HEK293 (cell line): Measurements from ENCODE around the gene PDGFC.
A peak's percentile ranks its signal among the peaks of the same experiment; 100 is the strongest.

Source experiments
- CTCF ChIA-PET: fragments of 350-600 bp; formaldehyde crosslinking; extraction: SDS; loops from one replicate; lab custom pipeline; 2021; ENCODE audit warnings: antibody characterized with exemption; lab: Yijun Ruan, JAX
- POLR2A ChIA-PET: fragments of 300-600 bp; formaldehyde crosslinking; extraction: SDS; loops from one replicate; lab custom pipeline; 2020; ENCODE audit warnings: antibody characterized with exemption, inconsistent platforms; lab: Yijun Ruan, JAX
- H3K27ac ChIP-seq: fragments of 200-500 bp; sonication (Bioruptor generic); 2 replicates; pipeline ENCODE4 v1.5.1; 2014; ENCODE audit warnings: low read depth, low read length, control low read depth, inconsistent platforms; ENCODE audit errors: extremely low read depth
- H3K36me3 ChIP-seq, 2 experiments: fragments of 200-500 bp in 1 of 2; sonication (Bioruptor generic) in 1 of 2; 1 replicate in 1 of 2; 2 replicates in 1 of 2; pipeline ENCODE4 v1.5.1; 2014 to 2017; ENCODE audit warnings: inconsistent platforms in 2 of 2, low read length in 2 of 2; ENCODE audit not compliant: control insufficient read depth in 2 of 2, insufficient read depth in 1 of 2
- H3K4me1 ChIP-seq: fragments of 200-500 bp; sonication (Bioruptor generic); 2 replicates; pipeline ENCODE4 v1.5.1; 2014; ENCODE audit warnings: mild to moderate bottlenecking, low read length, inconsistent platforms; ENCODE audit not compliant: control insufficient read depth, insufficient read depth
- H3K4me3 ChIP-seq: 2 replicates; pipeline ENCODE4 v1.5.1; 2011; ENCODE audit warnings: low read depth, mild to moderate bottlenecking, control low read depth, low read length, moderate library complexity
- H3K9me3 ChIP-seq: fragments of 200-500 bp; sonication (Bioruptor generic); 2 replicates; pipeline ENCODE4 v1.5.1; 2014; ENCODE audit warnings: low read depth, low read length, inconsistent platforms; ENCODE audit not compliant: control insufficient read depth, insufficient read depth
- BCL11B ChIP-seq: fragments of 450-650 bp; formaldehyde crosslinking; IDR thresholded peaks from 2 replicates; pipeline ENCODE4 v1.5.1; 2016; ENCODE audit warnings: low read depth, missing biosample characterization, missing genetic modification characterization
- GLIS1 ChIP-seq: fragments of 450-650 bp; formaldehyde crosslinking; IDR thresholded peaks from 2 replicates; pipeline ENCODE4 v1.5.1; 2016; ENCODE audit warnings: missing biosample characterization, missing genetic modification characterization
- GLIS2 ChIP-seq: fragments of 450-650 bp; formaldehyde crosslinking; IDR thresholded peaks from 2 replicates; pipeline ENCODE4 v1.5.1; 2016; ENCODE audit warnings: missing biosample characterization, missing genetic modification characterization
- WT1 ChIP-seq: fragments of 450-650 bp; formaldehyde crosslinking; IDR thresholded peaks from 2 replicates; pipeline ENCODE4 v1.5.1; 2016; ENCODE audit warnings: missing biosample characterization, missing genetic modification characterization
- ZBTB7A ChIP-seq: fragments of 450-650 bp; formaldehyde crosslinking; IDR thresholded peaks from 2 replicates; pipeline ENCODE4 v1.5.1; 2016; ENCODE audit warnings: low read depth, missing biosample characterization, missing genetic modification characterization
- ZFP3 ChIP-seq: fragments of 450-650 bp; formaldehyde crosslinking; IDR thresholded peaks from 2 replicates; pipeline ENCODE4 v1.5.1; 2016; ENCODE audit warnings: low read depth, missing biosample characterization, missing genetic modification characterization
- ZIC2 ChIP-seq: fragments of 450-650 bp; formaldehyde crosslinking; IDR thresholded peaks from 2 replicates; pipeline ENCODE4 v1.5.1; 2016; ENCODE audit warnings: missing biosample characterization, missing genetic modification characterization
- ZNF10 ChIP-seq: fragments of 450-650 bp; formaldehyde crosslinking; IDR thresholded peaks from 2 replicates; pipeline ENCODE4 v1.5.1; 2017; ENCODE audit warnings: missing biosample characterization, missing genetic modification characterization
- ZNF146 ChIP-seq: fragments of 450-650 bp; formaldehyde crosslinking; IDR thresholded peaks from 2 replicates; pipeline ENCODE4 v1.5.1; 2016; ENCODE audit warnings: missing biosample characterization, missing genetic modification characterization
- ZNF157 ChIP-seq: fragments of 450-650 bp; formaldehyde crosslinking; IDR thresholded peaks from 2 replicates; pipeline ENCODE4 v1.5.1; 2016; ENCODE audit warnings: missing biosample characterization, missing genetic modification characterization
- ZNF169 ChIP-seq: fragments of 450-650 bp; formaldehyde crosslinking; IDR thresholded peaks from 2 replicates; pipeline ENCODE4 v1.5.1; 2016; ENCODE audit warnings: missing biosample characterization, missing genetic modification characterization
- ZNF274 ChIP-seq, 2 experiments: fragments of 200-500 bp in 1 of 2; fragments of 450-650 bp in 1 of 2; sonication (Bioruptor generic) in 1 of 2; formaldehyde crosslinking in 1 of 2; IDR thresholded peaks; 2 replicates each; pipeline versions ENCODE4 v1.5.1 to v1.6.1; 2014 to 2016; ENCODE audit warnings: borderline replicate concordance in 1 of 2, inconsistent platforms in 1 of 2, low read length in 1 of 2, missing biosample characterization in 1 of 2, missing genetic modification characterization in 1 of 2
- ZNF423 ChIP-seq: fragments of 450-650 bp; formaldehyde crosslinking; IDR thresholded peaks from 2 replicates; pipeline ENCODE4 v1.5.1; 2016; ENCODE audit warnings: missing biosample characterization, missing genetic modification characterization
- ZNF654 ChIP-seq: fragments of 450-650 bp; formaldehyde crosslinking; IDR thresholded peaks from 2 replicates; pipeline ENCODE4 v1.5.1; 2016; ENCODE audit warnings: low read depth, missing biosample characterization, missing genetic modification characterization
- ZNF677 ChIP-seq: fragments of 450-650 bp; IDR thresholded peaks from 2 replicates; pipeline ENCODE4 v1.5.0; 2018; ENCODE audit warnings: missing biosample characterization, mild to moderate bottlenecking, missing genetic modification characterization, moderate library complexity
- ZNF776 ChIP-seq: fragments of 450-650 bp; formaldehyde crosslinking; IDR thresholded peaks from 2 replicates; pipeline ENCODE4 v1.5.0; 2017; ENCODE audit warnings: missing biosample characterization, missing genetic modification characterization, borderline replicate concordance
- ZNF837 ChIP-seq: fragments of 450-650 bp; formaldehyde crosslinking; IDR thresholded peaks from 2 replicates; pipeline ENCODE4 v1.5.1; 2016; ENCODE audit warnings: missing biosample characterization, missing genetic modification characterization
- ZSCAN16 ChIP-seq: fragments of 450-650 bp; formaldehyde crosslinking; IDR thresholded peaks from 2 replicates; pipeline ENCODE4 v1.5.1; 2016; ENCODE audit warnings: missing biosample characterization, missing genetic modification characterization
- TF ChIP-seq, protein P1 (sequence below): fragments of 450-650 bp; formaldehyde crosslinking; IDR thresholded peaks from 2 replicates; pipeline ENCODE4 v1.5.1; 2017; ENCODE audit warnings: missing biosample characterization, missing genetic modification characterization
- TF ChIP-seq, protein P2 (sequence below): fragments of 450-650 bp; formaldehyde crosslinking; IDR thresholded peaks from 2 replicates; pipeline ENCODE4 v1.5.1; 2016; ENCODE audit warnings: missing biosample characterization, missing genetic modification characterization, low read depth
- TF ChIP-seq, protein P3 (sequence below): fragments of 450-650 bp; formaldehyde crosslinking; IDR thresholded peaks from 2 replicates; pipeline ENCODE4 v1.5.1; 2016; ENCODE audit warnings: missing biosample characterization, missing genetic modification characterization
- TF ChIP-seq, protein P4 (sequence below): fragments of 450-650 bp; formaldehyde crosslinking; optimal IDR thresholded peaks from 2 replicates; pipeline ENCODE3; 2016; ENCODE audit warnings: missing biosample characterization, mild to moderate bottlenecking, missing genetic modification characterization

Gene PDGFC

DNA sequence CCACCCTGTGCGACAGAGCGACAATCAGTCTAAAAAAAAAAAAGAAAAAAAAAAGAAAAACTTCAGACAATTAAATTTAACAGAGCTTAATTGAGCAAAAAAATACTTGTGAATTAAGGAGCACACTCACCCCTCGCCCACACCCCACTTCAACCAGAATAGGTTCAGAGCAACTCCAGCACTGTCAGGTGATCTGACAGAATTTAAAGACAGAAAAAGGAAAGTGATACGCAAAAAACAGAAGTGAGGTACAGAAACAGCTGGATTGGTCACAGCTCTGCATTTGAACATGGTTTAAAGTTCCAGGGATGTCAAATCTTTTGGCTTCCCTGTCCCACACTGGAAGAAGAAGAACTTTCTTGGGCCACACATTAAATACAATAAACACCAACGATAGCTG lies 174.4 kb downstream of the PDGFC start:
- POLR2A ChIA-PET: no interaction called here
- 0 out of 2 replicates have a peak, but pooled peaks cover 2% of the 10 kb centered on the region for H3K4me1 ChIP-seq
- no peak overlapping the region for H3K27ac ChIP-seq
- no peak overlapping the region for H3K4me3 ChIP-seq
- no peaks in the 10 kb centered on the region for H3K36me3 ChIP-seq
- CTCF ChIA-PET: no interaction called here
- no peaks in the 10 kb centered on the region for H3K9me3 ChIP-seq
- TF ChIP-seq GLIS1 (no peak), ZNF169 (tag by site-specific recombination) (no peak), ZNF157 (tag by site-specific recombination) (no peak), ZNF10 (tag by site-specific recombination) (no peak), ZNF837 (no peak), ZNF776 (tag by site-specific recombination) (no peak), ZIC2 (tag by site-specific recombination) (no peak), ZSCAN16 (no peak)

DNA sequence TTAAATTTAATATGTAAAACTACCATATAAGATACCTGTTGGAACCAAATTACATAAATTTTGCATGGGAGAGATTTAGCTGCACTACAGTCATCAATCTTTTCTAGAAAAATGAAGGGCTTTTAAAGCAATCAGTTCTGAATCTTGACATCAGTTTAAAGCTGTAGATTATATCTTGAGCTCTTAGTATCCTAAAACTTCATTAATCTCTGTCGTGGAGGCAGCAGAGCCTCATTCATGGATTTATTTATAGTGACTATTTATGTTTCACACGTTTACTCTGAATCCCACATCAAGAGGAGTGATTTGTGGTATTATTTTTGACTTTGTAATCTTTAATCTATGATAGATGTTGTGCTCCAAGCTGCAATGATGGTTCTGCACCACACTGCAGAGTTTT lies 175.9 kb downstream of the PDGFC start:
- no peak overlapping the region for H3K4me3 ChIP-seq
- POLR2A ChIA-PET: no interaction called here
- no peaks in the 10 kb centered on the region for H3K9me3 ChIP-seq
- H3K27ac ChIP-seq: no peak overlapping the region
- H3K4me1 ChIP-seq: peaks cover 2% of the 10 kb centered on the region; the same call in 1 of the 2 replicates
- no peak for TF ChIP-seq GLIS2 (tag by site-specific recombination)
- TF ChIP-seq ZNF423: no peak
- TF ChIP-seq ZNF677 (tag by site-specific recombination): no peak
- TF ChIP-seq, all 188 proteins: peak for 0
- CTCF ChIA-PET: no interaction called here
- H3K36me3 ChIP-seq: no peaks in the 10 kb centered on the region

DNA sequence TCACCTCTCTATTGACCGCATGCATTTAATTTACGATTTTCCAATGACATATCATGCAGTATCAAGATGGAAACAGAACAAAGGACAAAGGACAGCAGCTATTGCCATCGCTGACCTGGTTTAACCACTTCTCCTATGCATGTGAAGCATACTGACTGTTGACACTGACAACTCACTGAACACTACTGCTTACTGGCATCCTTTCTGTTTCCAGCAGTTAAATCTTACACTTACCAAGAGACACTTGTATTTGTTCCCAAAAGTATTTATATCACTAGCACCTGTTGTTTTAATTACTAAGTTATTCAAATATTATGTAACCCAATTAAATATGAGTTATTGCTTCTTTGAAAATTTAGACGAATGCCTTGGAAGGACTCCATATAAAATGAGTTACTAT lies 176.7 kb downstream of the PDGFC start:
- no peaks in the 10 kb centered on the region for H3K36me3 ChIP-seq
- ChIA-PET CTCF (interaction anchor here (0.6 to 0.8 kb wide), 3 partner anchors 47 to 175 kb away, joined by 3 to 5 read pairs (median 3); no protein-coding TSS in a partner anchor), POLR2A (no interaction called here)
- TF ChIP-seq, protein P1, sequence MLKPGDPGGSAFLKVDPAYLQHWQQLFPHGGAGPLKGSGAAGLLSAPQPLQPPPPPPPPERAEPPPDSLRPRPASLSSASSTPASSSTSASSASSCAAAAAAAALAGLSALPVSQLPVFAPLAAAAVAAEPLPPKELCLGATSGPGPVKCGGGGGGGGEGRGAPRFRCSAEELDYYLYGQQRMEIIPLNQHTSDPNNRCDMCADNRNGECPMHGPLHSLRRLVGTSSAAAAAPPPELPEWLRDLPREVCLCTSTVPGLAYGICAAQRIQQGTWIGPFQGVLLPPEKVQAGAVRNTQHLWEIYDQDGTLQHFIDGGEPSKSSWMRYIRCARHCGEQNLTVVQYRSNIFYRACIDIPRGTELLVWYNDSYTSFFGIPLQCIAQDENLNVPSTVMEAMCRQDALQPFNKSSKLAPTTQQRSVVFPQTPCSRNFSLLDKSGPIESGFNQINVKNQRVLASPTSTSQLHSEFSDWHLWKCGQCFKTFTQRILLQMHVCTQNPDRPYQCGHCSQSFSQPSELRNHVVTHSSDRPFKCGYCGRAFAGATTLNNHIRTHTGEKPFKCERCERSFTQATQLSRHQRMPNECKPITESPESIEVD (tag by site-specific recombination): peak; percentile 61
- no peak for TF ChIP-seq ZNF274 (IDR thresholded peaks at IDR 0.05; ENCODE audit: low read length)
- no peak for TF ChIP-seq ZNF274 (tag by site-specific recombination; IDR thresholded peaks at IDR 0.05; ENCODE audit: borderline replicate concordance)
- H3K9me3 ChIP-seq: no peaks in the 10 kb centered on the region
- no peak overlapping the region for H3K27ac ChIP-seq
- peaks cover 2% of the 10 kb centered on the region; the same call in 1 of the 2 replicates for H3K4me1 ChIP-seq
- no peak overlapping the region for H3K4me3 ChIP-seq

DNA sequence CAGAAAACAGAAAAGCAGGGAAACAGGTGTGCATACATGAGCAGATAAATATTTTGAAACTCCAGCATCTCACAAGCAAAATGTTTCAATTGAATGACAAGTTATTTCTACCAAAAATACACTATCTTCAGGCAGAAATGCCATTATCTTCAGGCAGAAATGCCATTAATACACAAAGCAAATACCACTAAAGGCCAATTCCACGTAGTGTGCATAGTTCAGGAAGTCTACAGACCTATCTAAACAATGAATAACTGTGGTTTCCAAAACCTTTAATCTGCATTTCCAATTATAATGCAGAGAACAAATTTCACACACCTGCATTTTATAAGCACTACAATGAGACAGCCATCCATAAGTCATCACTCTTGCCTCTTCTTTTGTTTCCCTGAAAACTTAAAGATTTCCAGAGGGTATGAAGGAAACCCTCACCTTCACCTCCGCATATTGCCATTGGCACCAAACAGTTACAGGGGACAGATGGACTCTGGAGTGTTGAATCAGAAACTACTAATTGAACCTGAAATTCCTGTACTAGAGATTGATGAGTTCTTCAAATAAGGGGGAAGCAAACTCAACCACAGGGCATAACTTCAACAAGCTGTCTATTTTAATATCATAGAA lies 179.0 kb downstream of the PDGFC start:
- ChIA-PET CTCF (no interaction called here), POLR2A (no interaction called here)
- Histone ChIP-seq H3K36me3 (no peaks in the 10 kb centered on the region), H3K4me3 (no peak overlapping the region), H3K4me1 (peaks cover 2% of the 10 kb centered on the region; the same call in 1 of the 2 replicates), H3K9me3 (no peaks in the 10 kb centered on the region), H3K27ac (no peak overlapping the region)
- TF ChIP-seq ZBTB7A (tag by site-specific recombination) (no peak), ZNF654 (no peak), ZFP3 (tag by site-specific recombination) (no peak), BCL11B (tag by site-specific recombination) (no peak), ZNF146 (tag by site-specific recombination) (no peak), WT1 (tag by site-specific recombination) (no peak), ZNF157 (tag by site-specific recombination) (no peak)
- TF ChIP-seq, protein P2, sequence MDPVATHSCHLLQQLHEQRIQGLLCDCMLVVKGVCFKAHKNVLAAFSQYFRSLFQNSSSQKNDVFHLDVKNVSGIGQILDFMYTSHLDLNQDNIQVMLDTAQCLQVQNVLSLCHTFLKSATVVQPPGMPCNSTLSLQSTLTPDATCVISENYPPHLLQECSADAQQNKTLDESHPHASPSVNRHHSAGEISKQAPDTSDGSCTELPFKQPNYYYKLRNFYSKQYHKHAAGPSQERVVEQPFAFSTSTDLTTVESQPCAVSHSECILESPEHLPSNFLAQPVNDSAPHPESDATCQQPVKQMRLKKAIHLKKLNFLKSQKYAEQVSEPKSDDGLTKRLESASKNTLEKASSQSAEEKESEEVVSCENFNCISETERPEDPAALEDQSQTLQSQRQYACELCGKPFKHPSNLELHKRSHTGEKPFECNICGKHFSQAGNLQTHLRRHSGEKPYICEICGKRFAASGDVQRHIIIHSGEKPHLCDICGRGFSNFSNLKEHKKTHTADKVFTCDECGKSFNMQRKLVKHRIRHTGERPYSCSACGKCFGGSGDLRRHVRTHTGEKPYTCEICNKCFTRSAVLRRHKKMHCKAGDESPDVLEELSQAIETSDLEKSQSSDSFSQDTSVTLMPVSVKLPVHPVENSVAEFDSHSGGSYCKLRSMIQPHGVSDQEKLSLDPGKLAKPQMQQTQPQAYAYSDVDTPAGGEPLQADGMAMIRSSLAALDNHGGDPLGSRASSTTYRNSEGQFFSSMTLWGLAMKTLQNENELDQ: no peak
- TF ChIP-seq, protein P3, sequence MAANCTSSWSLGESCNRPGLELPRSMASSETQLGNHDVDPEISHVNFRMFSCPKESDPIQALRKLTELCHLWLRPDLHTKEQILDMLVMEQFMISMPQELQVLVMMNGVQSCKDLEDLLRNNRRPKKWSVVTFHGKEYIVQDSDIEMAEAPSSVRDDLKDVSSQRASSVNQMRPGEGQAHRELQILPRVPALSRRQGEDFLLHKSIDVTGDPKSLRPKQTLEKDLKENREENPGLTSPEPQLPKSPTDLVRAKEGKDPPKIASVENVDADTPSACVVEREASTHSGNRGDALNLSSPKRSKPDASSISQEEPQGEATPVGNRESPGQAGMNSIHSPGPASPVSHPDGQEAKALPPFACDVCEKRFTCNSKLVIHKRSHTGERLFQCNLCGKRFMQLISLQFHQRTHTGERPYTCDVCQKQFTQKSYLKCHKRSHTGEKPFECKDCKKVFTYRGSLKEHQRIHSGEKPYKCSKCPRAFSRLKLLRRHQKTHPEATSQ (tag by site-specific recombination): no peak
- TF ChIP-seq, protein P4, sequence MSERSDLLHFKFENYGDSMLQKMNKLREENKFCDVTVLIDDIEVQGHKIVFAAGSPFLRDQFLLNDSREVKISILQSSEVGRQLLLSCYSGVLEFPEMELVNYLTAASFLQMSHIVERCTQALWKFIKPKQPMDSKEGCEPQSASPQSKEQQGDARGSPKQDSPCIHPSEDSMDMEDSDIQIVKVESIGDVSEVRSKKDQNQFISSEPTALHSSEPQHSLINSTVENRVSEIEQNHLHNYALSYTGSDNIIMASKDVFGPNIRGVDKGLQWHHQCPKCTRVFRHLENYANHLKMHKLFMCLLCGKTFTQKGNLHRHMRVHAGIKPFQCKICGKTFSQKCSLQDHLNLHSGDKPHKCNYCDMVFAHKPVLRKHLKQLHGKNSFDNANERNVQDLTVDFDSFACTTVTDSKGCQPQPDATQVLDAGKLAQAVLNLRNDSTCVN (tag by site-specific recombination): no peak
